Measurements from ENCODE around the gene LRRC17. TPM values are rescaled to one million over a fixed set of nuclear protein-coding genes. Genes with fewer than 3 reads are reported as not detected.

Gene LRRC17
- total and polyA plus RNA-seq, 9 donors: 32.2 to 145 (median 60.4) TPM

- Histone ChIP-seq H3K4me1 (ENCODE audit: insufficient read depth) (peaks cover 25% of the 10 kb centered on the region), H3K27me3 (no peaks in the 10 kb centered on the region), H3K36me3 (no peaks in the 10 kb centered on the region), H3K27ac (no peak overlapping the region), H3K4me3 (no peak overlapping the region), H3K9me3 (no peaks in the 10 kb centered on the region)
- DNase-seq: no peak
- no peak for TF ChIP-seq EP300 (IDR thresholded peaks at IDR 0.05)
- intact Hi-C loops (cut with DNase I): loop anchor here in 2 of 4 donors (5.0 to 10.0 kb wide), 2 partner anchors 56 to 59 kb away; no protein-coding TSS in a partner anchor
Measured at GRCh38 chr7:102991077-102991539, 78.3 kb downstream of the LRRC17 start.

GRCh38 chr7:102991540-102992214 is 78.9 kb downstream of the LRRC17 start:
- Histone ChIP-seq H3K36me3 (no peaks in the 10 kb centered on the region), H3K4me1 (ENCODE audit: insufficient read depth) (peaks cover 25% of the 10 kb centered on the region), H3K27ac (peak overlapping the region; percentile 16 to 77), H3K9me3 (no peaks in the 10 kb centered on the region), H3K4me3 (no peak overlapping the region), H3K27me3 (no peaks in the 10 kb centered on the region)
- WGBS, 3 donors: 68 to 79% (median 73%) methylated on average over 2 of the region's 2 CpGs
- intact Hi-C loops (cut with DNase I): loop anchor here in 2 of 4 donors (5.0 to 10.0 kb wide), 2 partner anchors 57 to 59 kb away; no protein-coding TSS in a partner anchor
- no peak for TF ChIP-seq EP300 (IDR thresholded peaks at IDR 0.05)
- TF ChIP-seq CTCF (IDR thresholded peaks at IDR 0.05): no peak
- no peak for TF ChIP-seq POLR2A (IDR thresholded peaks at IDR 0.05)
- DNase-seq: no peak

GRCh38 chr7:102992509-102992937 is 79.7 kb downstream of the LRRC17 start:
- WGBS, 3 donors: 70 to 75% (median 72%) methylated on average over 5 of the region's 5 CpGs
- peaks cover 25% of the 10 kb centered on the region for H3K4me1 ChIP-seq (ENCODE audit: insufficient read depth)
- intact Hi-C loops (cut with DNase I): loop anchor here in 2 of 4 donors (5.0 to 10.0 kb wide), 2 partner anchors 58 to 60 kb away; no protein-coding TSS in a partner anchor
- TF ChIP-seq EP300 (IDR thresholded peaks at IDR 0.05): no peak
- no peak for TF ChIP-seq POLR2A (IDR thresholded peaks at IDR 0.05)
- no peak for TF ChIP-seq CTCF (IDR thresholded peaks at IDR 0.05)
- no peaks in the 10 kb centered on the region for H3K36me3 ChIP-seq
- peak overlapping the region; percentile 25 to 77 for H3K27ac ChIP-seq
- no peaks in the 10 kb centered on the region for H3K9me3 ChIP-seq
- no peak for DNase-seq
- H3K4me3 ChIP-seq: no peak overlapping the region
- H3K27me3 ChIP-seq: no peaks in the 10 kb centered on the region

- H3K36me3 ChIP-seq: no peaks in the 10 kb centered on the region
- no peaks in the 10 kb centered on the region for H3K27me3 ChIP-seq
- TF ChIP-seq CTCF (IDR thresholded peaks at IDR 0.05) (no peak), POLR2A (IDR thresholded peaks at IDR 0.05) (no peak), EP300 (IDR thresholded peaks at IDR 0.05) (no peak)
- H3K27ac ChIP-seq: peak overlapping the region; percentile 25 to 77
- intact Hi-C loops (cut with DNase I): loop anchor here in 2 of 4 donors (5.0 to 10.0 kb wide), 2 partner anchors 58 to 61 kb away; no protein-coding TSS in a partner anchor
- H3K4me3 ChIP-seq: no peak overlapping the region
- no peaks in the 10 kb centered on the region for H3K9me3 ChIP-seq
- DNase-seq: peak in 2 of 5 donors; percentile 39 to 69
- 1 to 4% (median 1%) methylated on average over 2 of the region's 2 CpGs for WGBS, 3 donors
- peaks cover 25% of the 10 kb centered on the region for H3K4me1 ChIP-seq (ENCODE audit: insufficient read depth)
Measured at GRCh38 chr7:102992938-102993717, 80.3 kb downstream of the LRRC17 start.
